CD4-positive, alpha-beta T cell treated with Interleukin-6 for 4 hours (primary cell): ENCODE data around the gene CD274.

Experiments
- DNase-seq: peaks from one replicate; pipeline ENCODE4 v3.0.0-alpha.2; 2020; ENCODE audit warnings: mixed read lengths

CD274 gene

GRCh38 chr9:5500441-5501235 is 50.3 kb downstream of the CD274 start:
- DNase-seq = no peak

GRCh38 chr9:5502553-5502952 is 52.2 kb downstream of the CD274 start:
- no peak for DNase-seq

GRCh38 chr9:5509573-5509972 is 59.2 kb downstream of the CD274 start:
- DNase-seq = no peak

DNA sequence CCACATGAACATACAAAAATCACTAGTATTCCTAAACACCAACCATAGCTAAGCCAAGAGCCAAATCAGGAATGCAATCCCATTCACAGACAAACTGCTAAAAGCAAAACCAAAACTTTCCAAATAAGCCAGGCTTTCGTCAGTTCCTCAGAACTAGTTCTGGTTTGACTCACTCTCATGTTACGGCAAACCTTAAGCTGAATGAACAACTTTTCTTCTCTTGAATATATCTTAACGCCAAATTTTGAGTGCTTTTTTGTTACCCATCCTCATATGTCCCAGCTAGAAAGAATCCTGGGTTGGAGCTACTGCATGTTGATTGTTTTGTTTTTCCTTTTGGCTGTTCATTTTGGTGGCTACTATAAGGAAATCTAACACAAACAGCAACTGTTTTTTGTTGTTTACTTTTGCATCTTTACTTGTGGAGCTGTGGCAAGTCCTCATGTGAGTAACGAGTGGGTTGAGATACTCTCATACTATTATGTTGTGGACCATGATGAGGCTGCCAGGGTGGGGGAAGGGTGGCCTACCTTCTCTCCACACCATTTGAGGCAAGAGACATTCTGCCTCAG is 60.1 kb downstream of the CD274 start, which contains the start of gene PDCD1LG2:
TSS of gene PDCD1LG2 (plus strand) at position 172 of the 572 bp plus-strand sequence. CDS start 12,016 bp downstream, outside the sequence.
- DNase-seq = peak; percentile 24

- DNase-seq = no peak
These were observed 60.6 kb downstream of the CD274 start for GRCh38 chr9:5510989-5511388.

GRCh38 chr9:5511476-5511875 is 61.1 kb downstream of the CD274 start:
- DNase-seq = no peak

GRCh38 chr9:5511935-5512580 is 61.7 kb downstream of the CD274 start:
- DNase-seq = no peak

GRCh38 chr9:5512658-5513452 is 62.5 kb downstream of the CD274 start:
- DNase-seq = no peak

DNA sequence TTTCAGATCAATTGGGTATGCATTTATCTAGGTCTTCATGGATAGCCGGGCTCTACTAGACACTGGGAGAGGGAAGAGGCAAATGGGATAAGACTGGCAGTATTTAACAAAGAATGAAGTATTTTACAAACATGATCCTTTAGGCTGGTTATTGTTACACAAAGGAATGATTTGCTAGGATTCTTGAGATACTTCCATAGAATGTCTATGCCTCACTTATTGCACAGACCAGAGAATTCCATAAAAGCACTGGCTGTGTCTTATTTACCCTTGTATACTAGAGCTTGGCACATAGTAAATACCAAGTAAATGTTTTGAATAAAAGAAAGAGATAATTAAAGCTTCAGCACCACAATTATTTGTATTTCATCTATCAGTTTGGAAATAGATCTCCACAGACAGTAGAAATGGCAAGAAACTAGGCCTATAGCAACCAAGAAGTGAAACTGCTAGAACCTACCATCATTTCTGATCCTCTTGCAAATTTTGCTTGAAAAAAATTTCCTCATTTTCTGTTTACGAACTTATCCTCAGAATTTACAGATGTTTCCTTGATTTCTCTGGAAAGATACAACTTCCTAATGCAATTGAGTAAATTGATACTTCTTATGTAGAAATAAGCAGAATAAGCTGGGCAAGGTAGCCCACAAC is 63.7 kb downstream of the CD274 start:
- no peak for DNase-seq

DNA sequence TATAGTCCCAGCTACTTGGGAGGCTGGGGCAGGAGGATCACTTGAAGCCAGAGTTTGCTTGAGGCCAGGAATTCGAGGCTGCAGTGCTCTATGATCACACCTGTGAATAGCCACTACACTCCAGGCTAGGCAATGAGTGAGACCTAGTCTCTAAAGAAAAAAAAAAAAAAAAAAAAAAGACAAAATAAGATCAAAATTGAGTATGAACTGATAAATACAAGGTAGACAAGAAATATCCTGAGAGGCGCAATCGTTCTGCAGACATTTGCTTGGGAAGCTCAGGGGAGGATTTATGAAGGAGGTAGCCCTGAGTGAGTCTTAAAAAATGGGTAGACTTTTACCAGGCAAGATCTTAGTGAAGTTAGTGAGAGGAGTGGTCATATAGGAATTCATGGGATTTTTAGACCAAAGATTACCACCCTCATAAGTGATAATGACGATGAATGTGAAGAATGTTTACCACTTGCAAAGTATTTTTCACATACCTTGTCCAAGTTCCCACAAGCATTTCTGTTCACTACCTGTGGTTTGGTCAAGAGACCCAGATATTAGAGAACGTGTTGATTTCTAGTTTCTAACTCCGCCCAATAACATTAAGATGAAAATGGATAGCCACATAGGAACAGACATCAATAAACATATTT is 64.4 kb downstream of the CD274 start:
- DNase-seq = no peak

DNA sequence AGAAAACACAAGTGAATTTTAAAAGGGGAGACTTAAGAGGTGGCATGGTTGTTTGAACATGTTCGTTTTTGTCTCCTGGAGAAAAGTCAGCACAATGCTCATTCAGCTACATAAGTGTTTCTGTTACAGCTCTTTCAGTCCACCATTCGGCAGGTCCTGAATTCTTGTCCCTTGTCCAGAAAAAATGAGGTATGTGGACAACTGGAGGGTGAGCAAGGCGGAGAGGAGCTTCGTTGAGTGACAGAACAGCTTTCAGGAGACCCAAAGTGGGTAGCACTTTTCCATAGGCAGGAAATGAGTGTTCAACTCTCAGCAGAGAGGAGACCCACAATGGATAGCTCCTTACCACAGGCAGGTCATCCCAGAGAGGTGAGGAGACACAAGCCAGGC is 64.9 kb downstream of the CD274 start:
- DNase-seq = no peak

DNA sequence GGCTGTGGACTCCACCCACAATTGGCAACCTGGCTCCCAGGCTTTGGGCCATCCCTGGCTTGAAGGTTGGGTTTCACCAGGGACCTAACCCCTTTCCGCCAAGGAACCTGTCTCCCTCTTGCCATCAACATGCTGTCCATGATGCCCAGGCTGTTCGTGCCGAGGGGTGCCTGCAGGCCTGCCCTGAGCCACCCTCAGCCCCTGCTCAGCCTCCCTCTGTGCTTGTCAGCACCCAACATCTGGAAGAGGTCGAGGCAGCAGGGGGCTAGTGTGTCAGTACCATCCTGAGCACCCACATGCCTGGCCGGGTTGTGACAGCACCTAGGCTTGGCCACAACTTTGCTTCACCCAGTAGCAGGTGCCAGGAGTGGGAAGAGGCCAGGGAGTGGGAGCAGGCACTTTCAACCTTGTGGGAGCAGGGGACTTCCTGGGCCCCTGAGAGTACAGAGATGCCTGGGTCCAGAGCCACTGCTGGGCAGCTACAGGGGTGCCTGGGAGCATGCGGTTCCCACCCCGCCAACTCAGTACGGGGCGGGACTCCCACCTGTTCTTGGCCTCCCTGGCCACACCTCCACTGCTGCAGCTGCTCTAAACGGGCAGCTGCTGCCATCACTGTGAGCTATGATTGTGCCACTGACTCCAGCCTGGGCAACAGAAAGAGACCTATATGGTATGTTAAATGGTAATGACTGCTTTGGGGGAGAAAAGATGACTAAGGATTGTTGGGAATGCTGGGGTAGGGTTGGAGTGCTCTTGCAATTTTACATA is 66.3 kb downstream of the CD274 start:
- no peak for DNase-seq

GRCh38 chr9:5518171-5518936 is 68.0 kb downstream of the CD274 start:
- no peak for DNase-seq

DNA sequence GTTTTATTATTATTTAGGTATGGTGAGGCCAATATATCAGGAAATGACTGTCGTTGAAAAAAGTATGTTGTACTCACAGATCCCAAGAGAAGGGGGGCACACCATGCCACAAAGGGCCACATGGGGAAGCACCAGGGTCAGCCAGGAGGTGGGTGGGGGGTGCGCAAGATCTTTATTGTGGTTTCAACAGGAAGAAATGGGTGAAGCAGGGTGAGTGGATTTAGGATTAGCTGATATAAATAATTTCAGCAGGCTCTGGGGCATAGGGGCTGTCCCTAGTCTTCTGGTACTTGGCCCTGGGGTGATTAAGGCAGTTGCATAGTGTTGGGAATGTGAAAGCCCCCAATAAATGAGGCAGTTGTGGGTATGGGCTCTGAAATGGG is 68.6 kb downstream of the CD274 start:
- no peak for DNase-seq
